H9 (cell line): Measurements from ENCODE around the gene CPAMD8. TPM values are rescaled to one million over a fixed set of nuclear protein-coding genes. Genes with fewer than 3 reads are reported as not detected.
A peak's percentile ranks its signal among the peaks of the same experiment; 100 is the strongest.

ENCODE experiments used
- DNase-seq: peaks from one replicate; pipeline ENCODE4 v3.0.0-alpha.2; 2017
- H2AFZ ChIP-seq: one replicate; pipeline ENCODE4 v1.6.1; 2013; ENCODE audit warnings: mild to moderate bottlenecking, low read length, control low read depth, moderate library complexity
- H2AK5ac ChIP-seq: 2 replicates; pipeline ENCODE4 v1.6.1; 2013; ENCODE audit warnings: low read length, control low read depth, mixed read lengths; ENCODE audit not compliant: insufficient read length
- H2BK120ac ChIP-seq: one replicate; pipeline ENCODE4 v1.6.1; 2013; ENCODE audit warnings: low read depth, mild to moderate bottlenecking, low read length, control low read depth, inconsistent platforms; ENCODE audit not compliant: poor library complexity, severe bottlenecking
- H2BK12ac ChIP-seq: 2 replicates; pipeline ENCODE4 v1.6.1; 2013; ENCODE audit warnings: low read length, control low read depth, mixed read lengths, low read depth; ENCODE audit not compliant: insufficient read length
- H2BK15ac ChIP-seq: 2 replicates; pipeline ENCODE4 v1.6.1; 2013; ENCODE audit warnings: low read depth, low read length, control low read depth
- H2BK20ac ChIP-seq: one replicate; pipeline ENCODE4 v1.6.1; 2013; ENCODE audit warnings: low read depth, mild to moderate bottlenecking, low read length, control low read depth, inconsistent platforms; ENCODE audit not compliant: poor library complexity, severe bottlenecking
- H2BK5ac ChIP-seq: 2 replicates; pipeline ENCODE4 v1.6.1; 2013; ENCODE audit warnings: low read length, control low read depth, mixed read lengths; ENCODE audit not compliant: insufficient read length
- H3K14ac ChIP-seq: 2 replicates; pipeline ENCODE4 v1.6.1; 2013; ENCODE audit warnings: low read length, control low read depth; ENCODE audit not compliant: insufficient read depth
- H3K18ac ChIP-seq: 2 replicates; pipeline ENCODE4 v1.6.1; 2013; ENCODE audit warnings: low read depth, mild to moderate bottlenecking, mixed read lengths, low read length, control low read depth; ENCODE audit not compliant: insufficient read length
- H3K23ac ChIP-seq: 2 replicates; pipeline ENCODE4 v1.6.1; 2013; ENCODE audit warnings: low read length, control low read depth, mixed read lengths, low read depth; ENCODE audit not compliant: insufficient read length
- H3K23me2 ChIP-seq: 2 replicates; pipeline ENCODE4 v1.6.1; 2013; ENCODE audit warnings: low read depth, mild to moderate bottlenecking, mixed read lengths, low read length, control low read depth; ENCODE audit not compliant: insufficient read length, poor library complexity, severe bottlenecking
- H3K27ac ChIP-seq: 2 replicates; pipeline ENCODE4 v1.5.1; 2013; ENCODE audit warnings: low read length, control low read depth, mixed read lengths, low read depth; ENCODE audit not compliant: insufficient read length
- H3K27me3 ChIP-seq: 2 replicates; pipeline ENCODE4 v1.6.1; 2013; ENCODE audit warnings: low read length, control low read depth, inconsistent platforms; ENCODE audit not compliant: insufficient read depth
- H3K4ac ChIP-seq: 2 replicates; pipeline ENCODE4 v1.6.1; 2013; ENCODE audit warnings: low read depth, mild to moderate bottlenecking, control low read depth, inconsistent platforms, low read length, moderate library complexity
- H3K4me1 ChIP-seq: 2 replicates; pipeline ENCODE4 v1.6.1; 2013; ENCODE audit warnings: low read length, control low read depth, inconsistent platforms; ENCODE audit not compliant: insufficient read depth
- H3K4me2 ChIP-seq: 2 replicates; pipeline ENCODE4 v1.6.1; 2013; ENCODE audit warnings: low read length, control low read depth, mixed read lengths; ENCODE audit not compliant: insufficient read length, insufficient read depth
- H3K56ac ChIP-seq: 2 replicates; pipeline ENCODE4 v1.6.1; 2013; ENCODE audit warnings: low read depth, mild to moderate bottlenecking, mixed read lengths, low read length, control low read depth; ENCODE audit not compliant: insufficient read length
- H3K79me1 ChIP-seq: 2 replicates; pipeline ENCODE4 v1.6.1; 2013; ENCODE audit warnings: low read depth, mild to moderate bottlenecking, moderate library complexity, low read length, control low read depth, inconsistent platforms; ENCODE audit not compliant: insufficient read depth, poor library complexity, severe bottlenecking
- H3K79me2 ChIP-seq: 2 replicates; pipeline ENCODE4 v1.6.1; 2013; ENCODE audit warnings: low read length, control low read depth, inconsistent platforms; ENCODE audit not compliant: insufficient read depth
- H3K9ac ChIP-seq: 2 replicates; pipeline ENCODE4 v1.6.1; 2013; ENCODE audit warnings: low read length, control low read depth, mixed read lengths; ENCODE audit not compliant: insufficient read length; ENCODE audit errors: extremely low read depth
- H3K9me3 ChIP-seq: one replicate; pipeline ENCODE4 v1.6.1; 2013; ENCODE audit warnings: low read depth, low read length, inconsistent platforms; ENCODE audit not compliant: control insufficient read depth
- H3T11ph ChIP-seq: one replicate; pipeline ENCODE4 v1.6.1; 2013; ENCODE audit warnings: mild to moderate bottlenecking, low read length, control low read depth, inconsistent platforms
- H4K20me1 ChIP-seq: one replicate; pipeline ENCODE4 v1.6.1; 2013; ENCODE audit not compliant: control insufficient read depth, insufficient read length, insufficient read depth
- H4K5ac ChIP-seq: 2 replicates; pipeline ENCODE4 v1.6.1; 2013; ENCODE audit warnings: low read depth, mild to moderate bottlenecking, mixed read lengths, low read length, control low read depth; ENCODE audit not compliant: insufficient read length
- H4K8ac ChIP-seq: replicated peaks from 2 replicates; pipeline ENCODE4 v1.6.1; 2013; ENCODE audit warnings: low read length, control low read depth, mixed read lengths, low read depth; ENCODE audit not compliant: insufficient read length
- H4K91ac ChIP-seq: 2 replicates; pipeline ENCODE4 v1.6.1; 2013; ENCODE audit warnings: low read depth, mild to moderate bottlenecking, moderate library complexity, mixed read lengths, low read length, control low read depth; ENCODE audit not compliant: insufficient read length
- H3K27ac Mint-ChIP-seq, 3 experiments: 2 replicates in 2 of 3; 3 replicates in 1 of 3; pipeline ENCODE4 v1.8.0; 2020 to 2021; ENCODE audit warnings: mixed read lengths in 3 of 3, mild to moderate bottlenecking in 1 of 3, moderate library complexity in 1 of 3
- H3K27me3 Mint-ChIP-seq: 2 replicates; pipeline ENCODE4 v1.8.0; 2021; ENCODE audit warnings: low read depth, mild to moderate bottlenecking, moderate library complexity, mixed read lengths
- H3K36me3 Mint-ChIP-seq, 3 experiments: 2 replicates in 2 of 3; 3 replicates in 1 of 3; pipeline ENCODE4 v1.8.0; 2020 to 2021; ENCODE audit warnings: low read depth in 3 of 3, mixed read lengths in 3 of 3; ENCODE audit not compliant: insufficient read depth in 1 of 3
- H3K4me1 Mint-ChIP-seq, 2 experiments: 2 replicates each; pipeline ENCODE4 v1.8.0; 2020; ENCODE audit warnings: mixed read lengths in 2 of 2
- H3K4me3 Mint-ChIP-seq, 2 experiments: 2 replicates in 1 of 2; 3 replicates in 1 of 2; pipeline ENCODE4 v1.8.0; 2020 to 2021; ENCODE audit warnings: mild to moderate bottlenecking in 2 of 2, mixed read lengths in 2 of 2, moderate library complexity in 1 of 2
- H3K9me3 Mint-ChIP-seq, 2 experiments: 2 replicates in 1 of 2; 3 replicates in 1 of 2; pipeline ENCODE4 v1.8.0; 2020; ENCODE audit warnings: mild to moderate bottlenecking in 2 of 2, mixed read lengths in 2 of 2, moderate library complexity in 1 of 2
- CTCF ChIP-seq: fragments of 200-600 bp; sonication (generic); conservative IDR thresholded peaks from 3 replicates; pipeline ENCODE4 v1.8.0; 2021; ENCODE audit warnings: antibody characterized with exemption, mild to moderate bottlenecking
- WGBS: extraction: QIAGEN DNeasy Blood & Tissue Kit; methylation state at CpG from one replicate; pipeline ENCODE4 v1.1.7; 2013; ENCODE audit warnings: missing lambda C conversion rate, low lambda C conversion rate, mixed read lengths; ENCODE audit not compliant: insufficient read length; ENCODE audit errors: extremely low coverage; 5-methylcytosine and 5-hydroxymethylcytosine counted together
- total RNA-seq: library from RNA; stranded (reverse); gene quantifications from 2 replicates; pipeline ENCODE4 v1.2.1, GENCODE V29; 2021

CPAMD8 gene
- total RNA-seq, 1 experiment from 2014 or later = 12.0 TPM

GRCh38 chr19:17055636-17056035 lies 29.0 kb upstream of the CPAMD8 start:
- H3K9ac ChIP-seq = no peak overlapping the region
- no peak overlapping the region for H2BK12ac ChIP-seq
- H3K23ac ChIP-seq = no peak overlapping the region
- H2BK20ac ChIP-seq = no peak overlapping the region
- no peaks in the 10 kb centered on the region for H4K20me1 ChIP-seq
- WGBS = no CpG with 5 or more reads among the region's 15 CpGs
- no peak overlapping the region for H2AFZ ChIP-seq
- Mint-ChIP-seq H3K9me3 (no peaks in the 10 kb centered on the region), H3K27me3 (no peaks in the 10 kb centered on the region), H3K4me3 (no peak overlapping the region), H3K27ac (peak overlapping the region in 1 of 3 experiments; percentile 82; a peak in 1 of 7 replicates), H3K36me3 (peaks cover 36 to 80% (median 71%) of the 10 kb centered on the region in 3 experiments; a peak in 6 of 7 replicates), H3K4me1 (peaks cover 8 to 14% of the 10 kb centered on the region in 2 experiments; a peak in 3 of 4 replicates)
- no peak overlapping the region for H2BK5ac ChIP-seq
- TF ChIP-seq CTCF = no peak
- no peaks in the 10 kb centered on the region for H3K27me3 ChIP-seq
- no peak overlapping the region for H2BK120ac ChIP-seq
- no peak overlapping the region; the same call in 1 of the 2 replicates for H3K14ac ChIP-seq
- H3K4ac ChIP-seq = no peak overlapping the region
- H3T11ph ChIP-seq = no peak overlapping the region
- peaks cover 19% of the 10 kb centered on the region for H3K9me3 ChIP-seq
- H2BK15ac ChIP-seq = no peak overlapping the region
- no peaks in the 10 kb centered on the region for H3K79me2 ChIP-seq
- H4K8ac ChIP-seq = no peak overlapping the region
- no peak overlapping the region for H3K4me2 ChIP-seq
- no peak overlapping the region for H3K27ac ChIP-seq
- DNase-seq = no peak
- no peak overlapping the region for H4K5ac ChIP-seq
- H4K91ac ChIP-seq = no peak overlapping the region
- H3K23me2 ChIP-seq = no peaks in the 10 kb centered on the region
- no peaks in the 10 kb centered on the region for H3K79me1 ChIP-seq
- no peak overlapping the region for H2AK5ac ChIP-seq
- no peaks in the 10 kb centered on the region for H3K4me1 ChIP-seq
- H3K56ac ChIP-seq = no peak overlapping the region
- no peak overlapping the region for H3K18ac ChIP-seq
